Testis (tissue), 3 donors: ENCODE data around the gene BGLAP. TPM values are rescaled to one million over a fixed set of nuclear protein-coding genes. Genes with fewer than 3 reads are reported as not detected.

ENCODE experiments used
- DNase-seq: peaks from one replicate; pipeline ENCODE4 v3.0.0-alpha.2; 2019
- H3K27ac ChIP-seq, 2 donors: fragments of 200-600 bp; sonication (generic); one replicate each; pipeline ENCODE4 v1.5.1; 2019
- H3K27me3 ChIP-seq: fragments of 200-600 bp; sonication (generic); one replicate; pipeline ENCODE4 v1.5.1; 2019
- H3K36me3 ChIP-seq: fragments of 200-600 bp; sonication (generic); one replicate; pipeline ENCODE4 v1.5.1; 2017; ENCODE audit warnings: low read depth; ENCODE audit errors: missing control alignments
- H3K4me1 ChIP-seq: fragments of 200-600 bp; sonication (generic); one replicate; pipeline ENCODE4 v1.5.1; 2019
- H3K4me3 ChIP-seq, 2 donors: fragments of 200-600 bp; sonication (generic); one replicate each; pipeline ENCODE4 v1.5.1; 2017 to 2019
- H3K9me3 ChIP-seq: fragments of 200-600 bp; sonication (generic); one replicate; pipeline ENCODE4 v1.5.1; 2017
- CTCF ChIP-seq, 3 experiments: fragments of 450-650 bp in 2 of 3; fragments of 200-600 bp in 1 of 3; sonication (generic) in 1 of 3; IDR thresholded peaks; one replicate each; pipeline ENCODE4 v1.5.1; 2016 to 2019; ENCODE audit warnings: antibody characterized with exemption in 3 of 3, mild to moderate bottlenecking in 2 of 3, moderate library complexity in 1 of 3
- POLR2A ChIP-seq: fragments of 450-650 bp; IDR thresholded peaks from one replicate; pipeline ENCODE4 v1.6.1; 2017; ENCODE audit warnings: antibody characterized with exemption, mild to moderate bottlenecking, moderate library complexity
- WGBS, 2 donors: methylation state at CpG; one replicate each; pipeline ENCODE4 v1.1.5; 2018; 5-methylcytosine and 5-hydroxymethylcytosine counted together
- intact Hi-C: fragments of 100-400 bp; cut with DNase I; formaldehyde crosslinking; loops from one replicate; pipeline ENCODE4 v1.15.1; 2023; ENCODE audit warnings: low total_unique reads
- polyA plus RNA-seq: library from polyadenylated mRNA; stranded (reverse); fragments of 350-450 nt; fragmentation: Illumina TruSeq; extraction: RNeasy Lipid Tissue Mini Kit (QIAGEN cat#74804); gene quantifications from one replicate; pipeline ENCODE4 v1.2.3, GENCODE V29; 2014; ENCODE audit warnings: low read depth, low replicate concordance; ENCODE audit not compliant: insufficient read depth
- total RNA-seq, 2 donors: library from RNA; depleted of rRNA; stranded (reverse); fragments of >200 nt; gene quantifications; one replicate each; pipeline ENCODE4 v1.2.3, GENCODE V29; 2016

BGLAP gene
- total and polyA plus RNA-seq, 3 donors from 2014 or later: 1.1 to 1.5 TPM; not detected in 1

DNA sequence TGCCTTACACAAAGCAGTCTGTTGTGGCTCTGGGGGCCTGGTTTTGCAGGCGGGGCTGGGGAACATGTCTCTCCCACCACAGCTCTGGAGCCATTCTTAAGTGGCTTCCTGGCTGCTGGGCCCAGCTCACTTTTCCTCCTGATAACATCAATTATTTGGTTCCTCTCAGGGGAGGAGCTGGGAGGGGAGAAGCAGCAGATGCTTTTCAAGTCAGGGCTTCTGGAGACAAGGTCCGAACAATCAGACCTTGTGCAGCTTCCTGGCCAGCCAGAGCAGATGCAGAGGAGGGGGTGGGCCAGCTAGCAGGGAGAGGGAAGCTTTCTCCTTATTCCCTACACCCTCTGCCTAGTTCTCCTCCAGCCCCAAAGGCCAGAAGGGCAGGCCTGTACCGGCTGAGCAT is 9.5 kb downstream of the BGLAP start:
- intact Hi-C loops: no loop called here
- DNase-seq: no peak
- TF ChIP-seq POLR2A: no peak
- Histone ChIP-seq H3K27ac (no peak overlapping the region), H3K4me1 (peaks cover 16% of the 10 kb centered on the region), H3K36me3 (no peaks in the 10 kb centered on the region), H3K9me3 (no peaks in the 10 kb centered on the region), H3K4me3 (no peak overlapping the region), H3K27me3 (no peaks in the 10 kb centered on the region)
- WGBS, 2 donors: 17 to 45% methylated on average over 2 to 3 of the region's 3 CpGs

DNA sequence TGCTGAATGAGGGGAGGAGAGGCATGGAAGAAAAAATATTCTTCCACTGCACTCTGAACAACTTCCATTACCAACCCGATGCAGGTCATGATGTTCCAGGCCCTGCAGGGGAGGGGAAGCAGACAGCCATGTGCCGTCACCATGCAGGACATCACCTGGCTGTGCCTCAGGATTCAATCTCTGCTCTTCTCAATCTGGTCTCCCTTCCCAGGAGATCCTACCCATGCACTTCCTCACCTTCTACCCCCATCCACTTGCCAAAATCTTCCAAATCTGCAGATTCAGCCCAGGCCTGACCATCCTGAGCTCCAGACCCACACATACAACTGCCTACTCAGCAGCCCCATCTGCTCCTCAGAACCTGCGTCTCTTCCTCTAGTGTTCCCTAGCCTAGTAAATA is 11.7 kb downstream of the BGLAP start:
- Histone ChIP-seq H3K9me3 (no peaks in the 10 kb centered on the region), H3K4me3 (no peak overlapping the region), H3K36me3 (no peaks in the 10 kb centered on the region), H3K27ac (no peak overlapping the region), H3K27me3 (no peaks in the 10 kb centered on the region), H3K4me1 (no peaks in the 10 kb centered on the region)
- no peak for TF ChIP-seq POLR2A
- TF ChIP-seq CTCF (IDR thresholded peaks at IDR 0.05): no peak
- WGBS, 2 donors: 81 to 82% methylated on average over 3 of the region's 3 CpGs
- intact Hi-C loops: no loop called here
- no peak for DNase-seq

DNA sequence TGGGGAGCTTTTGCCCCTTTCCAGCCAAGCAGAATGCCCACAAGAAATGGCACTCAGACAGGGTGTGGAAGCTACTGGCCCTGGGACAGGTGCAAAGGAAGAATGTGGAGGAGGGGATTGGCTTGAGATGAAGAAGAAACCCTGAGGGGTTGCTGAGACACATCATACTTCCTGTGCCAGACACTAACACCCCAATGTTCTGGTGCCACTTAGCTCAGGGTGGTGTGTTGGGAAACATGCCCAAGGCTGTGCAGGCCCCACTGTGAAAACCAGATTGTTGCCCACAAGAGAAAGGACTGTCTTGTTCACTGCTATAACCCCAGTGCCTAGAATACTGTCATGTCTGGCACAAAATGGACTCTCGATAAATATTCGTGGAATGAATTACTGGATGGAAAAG is 15.7 kb downstream of the BGLAP start:
- 89 to 92% methylated on average over 2 of the region's 2 CpGs for WGBS, 2 donors

GRCh38 chr1:156258859-156259258 is 16.9 kb downstream of the BGLAP start:
- Histone ChIP-seq H3K27ac (no peak overlapping the region), H3K4me3 (no peak overlapping the region), H3K9me3 (no peaks in the 10 kb centered on the region), H3K27me3 (no peaks in the 10 kb centered on the region), H3K4me1 (no peaks in the 10 kb centered on the region), H3K36me3 (no peaks in the 10 kb centered on the region)
- 97 to 98% methylated on average over 5 to 8 of the region's 8 CpGs for WGBS, 2 donors
- intact Hi-C loops: no loop called here
- no peak for DNase-seq
- TF ChIP-seq POLR2A (no peak), CTCF (IDR thresholded peaks at IDR 0.05) (no peak)

More for the DNA sequence above, 15.7 kb downstream of the BGLAP start:
- Histone ChIP-seq H3K4me1 (no peaks in the 10 kb centered on the region), H3K36me3 (no peaks in the 10 kb centered on the region), H3K4me3 (no peak overlapping the region), H3K27me3 (no peaks in the 10 kb centered on the region), H3K9me3 (no peaks in the 10 kb centered on the region), H3K27ac (no peak overlapping the region)
- TF ChIP-seq POLR2A: no peak
- no peak for TF ChIP-seq CTCF (IDR thresholded peaks at IDR 0.05)
- no peak for DNase-seq
- intact Hi-C loops: no loop called here

GRCh38 chr1:156259805-156260204 is 17.8 kb downstream of the BGLAP start:
- H3K27me3 ChIP-seq: no peaks in the 10 kb centered on the region
- intact Hi-C loops: no loop called here
- H3K27ac ChIP-seq: no peak overlapping the region
- no peaks in the 10 kb centered on the region for H3K9me3 ChIP-seq
- no peak overlapping the region for H3K4me3 ChIP-seq
- no peaks in the 10 kb centered on the region for H3K36me3 ChIP-seq
- H3K4me1 ChIP-seq: no peaks in the 10 kb centered on the region
- DNase-seq: no peak
- TF ChIP-seq CTCF (IDR thresholded peaks at IDR 0.05): no peak
- no peak for TF ChIP-seq POLR2A
- 53 to 63% methylated on average over 3 of the region's 3 CpGs for WGBS, 2 donors
